HG03135 (cell line): Measurements from ENCODE around the gene IFNL1.
"Not testable (repeated sequence)": the region's sequence is repeated elsewhere in the genome, so short reads cannot be mapped to it uniquely, and the experiment has no call there.

Source experiments
- ATAC-seq: cut with Tn5 transposase; IDR thresholded peaks from one replicate; pipeline ENCODE4 v1.9.1; 2021; ENCODE audit warnings: mild to moderate bottlenecking, moderate library complexity; ENCODE audit not compliant: unreplicated experiment

IFNL1 gene

DNA sequence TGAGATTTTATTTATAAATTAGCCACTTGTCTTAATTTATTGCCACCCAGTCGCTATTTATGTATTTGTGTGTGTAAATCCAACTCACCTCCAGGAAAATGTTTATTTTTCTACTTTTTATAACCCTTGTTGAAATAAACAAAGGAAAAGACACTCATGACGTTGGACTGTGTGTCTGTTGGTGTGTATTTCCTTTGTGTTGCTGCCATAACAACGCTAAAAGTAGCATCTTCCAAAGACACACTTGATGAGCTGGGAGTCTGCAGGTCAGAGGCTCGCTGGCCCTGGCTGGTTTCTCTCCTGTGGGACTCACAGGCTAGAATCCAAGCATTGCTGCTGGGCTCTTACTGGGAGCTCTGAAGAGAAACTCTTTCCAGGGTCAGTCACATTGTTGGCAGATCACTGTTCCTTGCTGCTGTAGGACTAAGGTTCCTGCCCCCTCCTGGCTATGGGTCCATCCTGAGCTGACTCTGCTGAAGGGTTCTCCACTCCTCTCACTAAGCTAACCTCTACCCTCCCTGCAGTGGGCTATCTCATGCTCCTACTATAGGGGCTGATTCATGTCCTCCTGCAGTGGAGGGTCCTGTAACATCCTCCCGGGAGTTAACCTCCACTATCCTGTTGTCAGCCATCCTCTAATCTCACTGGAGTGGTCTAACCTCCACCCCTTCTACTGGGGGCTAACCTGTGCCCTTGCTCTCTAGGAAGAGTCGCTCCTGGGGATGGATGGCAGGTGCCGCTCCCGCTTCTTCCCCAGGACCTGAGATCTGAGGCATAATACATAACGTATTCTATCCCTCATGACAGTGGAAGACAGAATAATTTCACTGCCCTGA lies 26.0 kb upstream of the IFNL1 start:
- ATAC-seq: no peak

DNA sequence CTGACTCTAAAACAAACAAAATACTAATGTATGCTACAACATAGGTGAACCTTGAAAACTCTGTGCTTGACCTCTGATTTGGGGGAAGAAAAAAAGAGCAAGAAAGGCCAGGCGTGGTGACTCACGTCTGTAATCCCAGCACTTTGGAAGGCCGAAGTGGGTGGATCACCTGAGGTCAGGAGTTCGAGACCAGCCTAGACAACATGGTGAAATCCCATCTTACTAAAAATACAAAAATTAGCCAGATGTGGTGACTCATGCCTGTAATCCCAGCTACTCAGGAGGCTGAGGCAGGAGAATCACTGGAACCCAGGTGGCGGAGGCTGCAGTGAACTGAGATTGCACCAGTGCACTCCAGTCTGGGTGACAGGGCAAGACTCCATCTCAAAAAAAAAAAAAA lies 22.3 kb upstream of the IFNL1 start:
- not testable (repeated sequence) for ATAC-seq

DNA sequence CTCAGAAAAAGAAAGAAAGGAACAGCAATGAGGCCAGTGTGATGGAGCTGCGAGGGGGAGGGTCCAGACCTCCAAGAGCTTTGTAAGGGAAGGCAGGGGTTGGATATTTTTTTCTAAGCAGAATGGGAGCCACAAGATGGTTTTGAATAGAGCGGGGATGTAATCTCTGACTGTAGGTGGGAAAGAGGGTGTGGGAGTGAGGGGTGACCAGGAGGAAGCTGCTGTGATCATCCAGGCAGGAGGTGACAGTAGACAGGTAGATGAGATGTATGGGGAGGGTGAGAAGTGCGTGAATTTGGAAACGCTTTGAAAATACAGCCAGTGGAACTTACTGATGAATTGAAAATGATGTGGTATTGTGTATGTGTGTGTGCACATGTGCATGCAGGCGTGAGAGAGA lies 20.6 kb upstream of the IFNL1 start:
- ATAC-seq: no peak

DNA sequence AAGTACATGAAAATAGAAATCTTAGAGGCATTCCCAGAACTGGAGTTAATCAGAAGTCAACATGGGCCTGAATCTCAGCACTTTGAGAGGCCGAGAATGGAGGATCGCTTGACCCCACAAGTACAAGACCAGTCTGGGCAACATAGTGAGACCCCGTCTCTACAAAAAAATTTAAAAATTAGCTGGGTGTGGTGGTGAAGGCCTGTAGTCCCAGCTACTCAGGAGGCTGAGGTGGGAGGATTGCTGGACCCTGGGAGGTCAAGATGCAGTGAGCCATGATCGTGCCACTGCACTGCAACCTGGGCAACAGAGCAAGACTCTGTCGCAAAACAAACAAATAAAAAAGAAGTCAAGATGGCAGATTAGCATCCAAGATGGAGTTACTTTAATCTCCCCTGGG lies 19.5 kb upstream of the IFNL1 start:
- ATAC-seq: no peak

DNA sequence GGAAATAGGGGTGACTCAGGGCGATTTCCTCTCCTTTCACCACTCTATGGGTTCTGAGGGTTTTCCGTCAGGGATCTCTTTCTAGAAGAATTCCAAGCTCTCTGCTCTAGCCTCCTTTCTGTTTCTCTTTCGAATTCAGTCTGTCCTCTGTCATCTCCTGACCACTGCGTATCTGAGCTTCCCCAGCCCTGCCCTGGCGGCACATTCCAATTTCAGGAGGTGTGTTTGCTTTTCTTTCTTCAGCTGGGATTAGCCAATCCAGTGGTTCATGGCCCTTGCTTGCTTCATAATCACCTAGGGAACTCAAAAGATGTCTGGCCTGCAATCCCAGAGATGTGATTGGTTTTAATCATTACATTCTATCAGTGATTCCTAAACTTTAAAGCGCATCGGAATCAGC lies 18.6 kb upstream of the IFNL1 start:
- ATAC-seq: no peak

DNA sequence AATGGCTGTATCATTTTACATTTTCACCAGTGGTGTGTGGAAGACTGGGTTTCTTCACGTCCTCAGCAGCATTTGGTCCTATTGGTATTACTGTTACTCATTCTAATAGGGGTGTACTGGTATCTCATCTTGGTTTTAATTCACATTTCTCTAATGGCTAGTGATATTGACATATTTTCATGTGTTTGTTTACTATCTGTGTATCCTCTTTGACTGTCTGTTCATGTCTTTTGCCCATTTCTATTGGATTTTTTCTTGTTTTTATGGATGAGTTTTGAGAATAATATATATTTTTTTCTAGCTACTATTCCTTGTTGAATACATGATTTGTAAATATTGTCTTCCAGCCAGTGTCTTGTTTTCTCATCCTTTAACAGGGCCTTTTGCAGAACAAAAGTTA lies 14.2 kb upstream of the IFNL1 start:
- ATAC-seq: no peak

DNA sequence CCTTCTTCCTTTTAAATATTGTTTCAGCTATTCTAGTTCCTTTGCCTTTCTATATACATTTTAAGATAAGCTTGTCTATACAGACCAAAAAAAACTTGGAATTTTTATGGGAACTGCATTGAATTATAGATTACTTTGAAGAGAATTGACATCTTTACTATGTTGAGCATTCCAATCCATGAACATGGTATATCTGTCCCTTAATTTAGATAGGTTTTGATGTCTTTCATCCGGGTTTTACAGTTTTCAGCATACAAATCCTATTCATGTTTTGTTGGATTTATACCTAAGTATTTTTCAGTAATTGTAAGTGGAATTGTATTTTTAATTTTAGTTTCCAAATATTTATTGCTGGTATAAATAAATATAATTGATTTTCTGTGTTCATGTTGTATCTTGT lies 12.2 kb upstream of the IFNL1 start:
- no peak for ATAC-seq

DNA sequence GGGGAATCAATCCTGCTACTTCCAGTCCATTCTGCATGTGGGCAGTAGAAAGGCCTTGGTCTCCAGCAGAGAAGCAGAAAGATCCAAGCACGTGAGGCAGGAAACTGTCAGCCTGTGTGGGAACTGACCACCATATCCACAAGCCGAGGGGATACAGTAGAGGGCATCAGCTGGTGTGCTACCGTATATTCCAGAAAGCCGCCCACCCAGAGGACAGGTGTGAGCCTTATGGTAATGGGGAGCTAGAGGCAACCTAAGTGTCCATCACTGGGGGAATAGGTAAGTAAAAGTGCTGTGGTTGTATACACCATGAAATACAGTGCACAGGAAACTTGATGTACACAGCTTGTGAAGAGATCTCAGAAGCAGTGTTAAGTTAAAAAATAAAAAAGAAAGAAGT lies 2.8 kb upstream of the IFNL1 start:
- no peak for ATAC-seq

DNA sequence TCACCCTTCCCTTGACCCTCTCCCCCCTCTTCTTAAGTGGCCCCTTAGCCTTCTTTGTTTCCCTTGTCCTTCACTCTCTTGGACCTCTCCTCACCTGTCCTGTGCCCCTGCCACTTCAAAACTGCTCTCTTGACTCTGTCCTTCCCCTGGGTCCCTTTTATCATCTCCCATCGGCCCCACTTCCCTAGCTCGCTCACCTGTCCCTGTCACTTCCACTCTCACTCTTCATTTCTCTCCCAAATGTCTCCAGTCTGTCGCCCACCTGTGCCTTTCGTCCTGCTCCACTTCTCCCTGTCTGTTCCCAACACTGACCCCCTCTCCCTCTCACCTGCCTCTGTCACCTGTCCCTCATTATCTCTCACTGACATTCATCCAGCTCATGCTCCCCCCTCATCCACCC lies 699 bp downstream of the IFNL1 start:
- no peak for ATAC-seq

DNA sequence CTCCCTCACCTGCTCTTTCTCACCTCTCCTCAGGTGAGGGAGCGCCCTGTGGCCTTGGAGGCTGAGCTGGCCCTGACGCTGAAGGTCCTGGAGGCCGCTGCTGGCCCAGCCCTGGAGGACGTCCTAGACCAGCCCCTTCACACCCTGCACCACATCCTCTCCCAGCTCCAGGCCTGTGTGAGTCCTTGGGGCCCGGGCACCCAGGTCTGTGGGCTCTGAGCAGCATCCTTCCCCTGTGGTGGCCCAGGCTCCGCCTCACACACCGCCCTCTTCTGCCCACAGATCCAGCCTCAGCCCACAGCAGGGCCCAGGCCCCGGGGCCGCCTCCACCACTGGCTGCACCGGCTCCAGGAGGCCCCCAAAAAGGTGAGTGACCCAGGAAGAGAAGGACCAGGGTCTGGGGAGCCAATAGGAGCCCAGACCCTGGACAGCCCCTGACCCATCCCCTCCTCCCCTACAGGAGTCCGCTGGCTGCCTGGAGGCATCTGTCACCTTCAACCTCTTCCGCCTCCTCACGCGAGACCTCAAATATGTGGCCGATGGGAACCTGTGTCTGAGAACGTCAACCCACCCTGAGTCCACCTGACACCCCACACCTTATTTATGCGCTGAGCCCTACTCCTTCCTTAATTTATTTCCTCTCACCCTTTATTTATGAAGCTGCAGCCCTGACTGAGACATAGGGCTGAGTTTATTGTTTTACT lies 1.9 kb downstream of the IFNL1 start:
- ATAC-seq: no peak

DNA sequence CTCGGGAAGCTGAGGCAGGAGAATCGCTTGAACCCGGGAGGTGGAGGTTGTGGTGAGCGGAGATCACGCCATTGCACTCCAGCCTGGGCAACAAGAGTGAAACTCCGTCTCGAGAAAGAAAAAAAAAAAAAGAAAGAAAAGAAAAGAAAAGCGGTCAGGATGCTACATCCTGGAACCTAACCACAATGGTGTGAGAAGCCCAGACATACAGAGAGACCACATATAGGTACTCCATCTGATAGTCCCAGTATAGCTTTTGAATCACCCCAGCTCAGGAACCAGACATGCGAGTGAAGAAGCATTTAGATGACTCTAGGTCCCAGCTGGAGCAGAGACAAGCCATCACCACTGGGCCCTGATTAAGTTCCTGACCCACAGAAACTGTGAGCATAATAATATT lies 3.2 kb downstream of the IFNL1 start:
- ATAC-seq: no peak

DNA sequence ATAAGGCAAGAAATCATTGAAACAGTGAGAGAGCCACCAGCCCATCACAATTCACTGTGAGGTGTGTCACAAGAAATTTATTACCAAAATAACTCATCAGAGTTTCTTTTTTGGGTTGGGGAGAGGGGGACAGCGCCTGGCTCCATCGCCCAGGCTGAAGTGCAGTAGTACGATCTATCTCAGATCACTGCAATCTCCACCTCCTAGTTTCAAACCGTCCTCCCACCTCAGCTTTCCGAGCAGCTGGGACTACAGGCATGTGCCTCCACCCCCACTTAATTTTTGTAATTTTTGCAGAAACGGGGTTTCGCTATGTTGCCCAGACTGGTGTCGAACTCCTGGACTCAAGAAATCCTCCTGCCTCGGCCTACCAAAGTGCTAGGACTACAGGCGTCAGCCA lies 3.6 kb downstream of the IFNL1 start:
- ATAC-seq: no peak

DNA sequence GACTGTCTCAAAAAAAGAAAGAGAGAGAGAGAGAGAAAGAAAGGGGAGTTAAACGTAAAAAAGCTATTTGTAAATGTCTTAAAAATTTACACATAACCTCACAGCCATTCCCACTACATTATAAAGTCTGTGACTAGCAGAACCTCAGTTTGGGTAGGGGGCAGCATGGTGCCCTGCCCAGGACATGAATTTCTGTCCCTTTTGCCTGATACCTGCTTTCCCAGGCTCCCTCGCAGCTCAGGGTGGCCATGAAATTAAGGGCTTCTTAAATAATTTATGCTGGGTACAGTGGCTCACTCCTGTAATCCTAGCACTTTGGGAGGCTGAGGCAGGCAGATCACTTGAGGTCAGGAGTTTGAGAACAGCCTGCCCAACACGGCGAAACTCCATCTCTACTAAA lies 4.8 kb downstream of the IFNL1 start:
- no peak for ATAC-seq

DNA sequence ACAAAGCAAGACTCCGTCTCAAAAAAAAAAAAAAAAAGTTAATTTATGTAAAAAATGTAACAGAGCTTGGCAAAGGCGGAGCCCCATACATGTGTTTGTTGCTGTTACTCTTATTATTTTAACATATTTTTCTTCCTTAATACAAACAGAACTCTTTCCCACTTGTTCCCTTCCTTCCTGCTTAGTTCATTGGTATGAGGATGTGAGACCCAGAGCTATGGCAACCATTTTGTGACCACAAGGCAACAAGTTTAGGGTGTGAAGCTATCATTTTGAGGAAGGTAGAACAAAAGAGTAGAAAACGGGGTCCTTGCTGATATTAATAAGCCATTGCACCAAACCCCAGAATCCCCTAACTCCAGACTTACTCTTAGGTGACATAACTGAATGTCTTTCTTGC lies 5.4 kb downstream of the IFNL1 start:
- no peak for ATAC-seq

DNA sequence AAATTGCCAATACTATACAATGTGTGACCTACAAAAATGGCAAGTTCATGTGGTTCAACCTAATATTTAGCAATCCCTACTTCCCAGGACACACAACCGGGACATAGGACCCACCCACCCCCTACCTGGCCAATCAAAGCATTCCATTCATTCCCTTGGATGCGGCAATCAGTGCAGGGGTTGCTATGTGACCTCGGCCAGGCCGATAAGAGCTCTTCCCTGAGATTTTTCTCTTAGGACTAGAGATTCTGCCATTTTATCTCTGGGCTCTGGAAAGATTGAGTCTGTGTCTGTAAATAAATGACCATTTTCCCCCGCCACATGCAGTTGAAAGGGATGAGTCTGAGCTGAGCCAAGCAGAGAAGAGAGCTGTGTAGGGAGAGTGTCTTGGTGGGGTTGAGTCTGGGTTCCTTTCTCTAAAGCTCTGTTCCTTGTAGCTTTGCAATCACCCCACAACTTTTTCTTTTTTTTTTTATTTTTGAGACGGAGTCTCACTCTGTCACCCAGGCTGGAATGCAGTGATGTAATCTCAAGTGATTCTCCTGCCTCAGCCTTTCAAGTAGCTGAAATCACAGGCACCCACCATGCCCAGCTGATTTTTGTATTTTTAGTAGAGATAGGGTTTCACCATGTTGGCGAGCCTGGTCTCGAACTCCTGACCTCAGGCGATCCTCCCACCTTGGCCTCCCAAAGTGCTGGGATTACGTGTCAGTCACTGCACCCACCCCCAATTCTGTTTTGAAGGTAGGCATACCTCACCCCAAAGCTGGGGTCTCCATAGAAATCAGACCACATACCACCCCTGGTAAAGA lies 7.4 kb downstream of the IFNL1 start:
- ATAC-seq: no peak

DNA sequence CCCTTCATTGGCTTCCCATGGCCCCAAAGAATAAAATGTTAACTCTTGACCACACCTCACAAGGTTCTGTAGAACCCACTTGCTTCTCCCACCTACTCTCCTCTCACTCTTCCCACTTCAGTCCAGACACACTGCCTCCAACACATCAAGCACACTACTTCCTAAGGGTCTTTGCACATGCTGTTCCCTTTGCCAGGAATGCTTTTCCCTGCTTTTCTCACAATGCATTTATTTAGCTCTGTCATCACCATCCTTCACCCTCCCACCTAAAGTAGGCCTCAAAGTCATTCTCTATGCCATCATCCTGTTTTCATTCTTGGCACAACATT lies 7.9 kb downstream of the IFNL1 start:
- no peak for ATAC-seq

DNA sequence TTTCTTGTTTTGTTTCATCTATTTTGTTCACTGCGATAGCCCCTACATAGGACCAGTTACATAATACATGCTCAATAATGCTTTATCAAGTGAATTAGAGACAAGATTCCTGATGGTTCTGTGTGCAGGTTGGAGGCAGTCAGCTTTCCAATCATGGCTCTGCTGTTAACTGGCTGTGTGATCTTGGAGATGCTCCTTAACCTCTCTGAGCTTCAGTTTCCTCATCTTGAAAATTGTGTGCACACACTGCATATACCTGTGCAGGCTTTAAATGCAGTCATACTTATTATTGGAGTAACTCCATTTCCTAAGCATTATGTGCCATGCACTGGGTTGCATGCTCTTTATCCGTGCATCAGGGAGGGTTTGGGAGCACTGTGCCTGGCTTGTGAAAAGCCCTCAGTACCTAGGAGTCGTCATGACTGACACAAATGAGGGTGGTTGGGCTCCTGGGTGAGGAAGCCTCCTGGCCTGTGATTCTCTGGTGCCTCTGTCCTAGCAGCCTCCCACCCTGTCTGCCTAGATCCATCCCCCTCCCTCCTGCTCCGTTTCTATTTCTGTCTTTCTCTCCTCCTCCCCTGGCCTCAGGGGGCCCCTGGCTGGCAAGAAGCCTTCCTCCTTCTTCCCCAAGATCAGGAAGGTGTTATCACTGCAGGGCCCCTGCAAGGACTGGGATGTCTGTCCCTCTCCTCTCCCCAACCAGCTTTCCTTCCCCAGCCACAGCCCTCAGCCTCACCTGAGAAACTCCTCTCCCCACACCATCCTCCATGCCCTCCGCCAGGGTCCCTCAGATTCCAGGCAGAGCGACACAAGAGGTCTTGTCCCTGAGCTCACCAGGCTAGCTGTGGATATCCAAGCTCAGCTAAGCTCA lies 8.7 kb downstream of the IFNL1 start:
- ATAC-seq: no peak

DNA sequence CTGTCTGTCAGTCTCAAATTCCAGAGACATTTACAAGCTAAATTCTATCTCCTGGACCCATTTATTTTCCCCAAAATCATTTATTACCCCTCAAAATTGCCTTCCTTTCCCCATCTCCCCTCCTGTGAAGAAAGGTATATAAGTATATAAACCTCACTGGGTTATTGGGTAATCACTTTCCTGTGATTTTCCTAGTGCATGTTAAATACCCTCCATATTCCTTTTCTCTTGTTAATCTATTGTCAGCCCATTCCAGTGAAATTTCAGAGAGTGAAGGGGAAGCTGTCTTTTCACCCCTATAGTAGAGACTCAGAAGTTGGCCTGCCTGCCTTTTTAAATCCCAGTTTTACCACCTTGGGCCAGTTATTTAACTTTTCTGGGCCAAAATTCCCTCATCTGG lies 9.9 kb downstream of the IFNL1 start:
- no peak for ATAC-seq

DNA sequence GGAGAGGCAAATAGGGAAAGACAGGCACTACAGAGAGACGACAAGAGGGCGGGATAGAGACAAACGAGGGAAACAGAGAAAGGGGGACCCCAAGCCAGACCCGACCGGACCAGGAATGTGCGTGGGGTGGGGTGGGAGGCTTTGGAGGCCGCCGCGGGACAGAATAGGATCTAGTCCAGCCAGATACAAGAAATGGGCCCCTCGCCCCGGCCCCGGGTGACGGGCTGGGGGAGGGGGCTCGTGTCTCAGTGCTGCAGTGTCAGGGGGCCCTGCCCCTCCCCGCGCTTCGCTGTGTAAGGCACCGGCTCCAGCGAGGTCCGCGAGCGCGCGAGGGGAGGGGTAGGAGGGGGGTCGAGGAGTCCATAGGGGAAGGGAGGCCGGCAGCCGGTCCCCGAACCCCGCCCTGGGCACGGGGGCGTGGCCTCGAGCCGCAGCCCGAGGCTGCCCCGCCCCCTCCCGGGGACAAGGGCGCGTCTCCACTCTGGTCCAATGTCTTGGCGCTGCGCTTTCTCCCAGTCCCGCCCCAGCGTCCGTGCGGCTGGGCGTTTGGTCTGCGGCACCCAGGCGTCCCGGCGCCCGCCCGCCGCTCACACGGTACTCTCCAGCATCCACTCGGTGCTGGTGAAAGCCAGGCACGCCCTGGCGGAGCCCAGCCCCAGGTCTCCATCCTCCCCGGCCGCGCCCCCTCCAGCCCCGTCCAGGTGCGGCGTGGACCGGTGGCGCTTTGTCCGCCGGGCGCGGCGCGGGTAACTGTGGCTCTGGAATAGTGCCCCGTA lies 11.0 kb downstream of the IFNL1 start:
- ATAC-seq: no peak

DNA sequence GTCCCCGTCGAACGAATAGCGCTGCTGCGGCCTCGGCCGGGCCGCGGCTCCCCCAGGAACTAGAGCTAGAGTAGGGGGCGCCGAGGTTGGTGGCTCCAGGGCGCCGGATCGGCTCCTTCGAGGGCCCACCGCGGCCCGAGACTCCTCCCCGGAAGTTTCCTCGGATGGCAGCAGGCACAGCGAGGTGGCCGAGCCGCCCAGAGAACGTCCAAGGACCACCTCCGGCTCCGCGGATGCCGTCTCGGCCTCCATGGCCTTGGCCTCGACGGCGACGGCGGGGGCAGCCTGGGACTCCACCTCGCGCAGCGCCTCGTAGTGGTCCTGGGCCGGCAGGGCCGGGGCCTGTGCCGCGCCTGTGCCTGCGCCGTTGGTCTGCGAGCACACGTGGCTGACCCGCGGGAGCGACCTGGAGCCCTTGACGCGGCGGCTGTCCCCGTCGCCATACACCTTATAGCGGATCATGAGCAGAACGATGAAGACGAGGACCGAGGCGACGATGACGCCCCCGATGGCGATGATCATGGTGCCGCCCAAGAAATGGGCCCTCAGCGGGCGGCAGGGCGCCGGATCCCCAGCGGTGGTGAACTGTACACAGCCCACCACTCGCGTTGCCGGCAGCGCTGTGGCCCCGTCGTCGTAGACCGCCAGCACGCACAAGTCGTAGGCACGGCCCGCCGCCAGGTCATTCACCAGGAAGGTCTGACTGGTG lies 11.8 kb downstream of the IFNL1 start:
- ATAC-seq: no peak
